CD4-positive, alpha-beta T cell treated with Interleukin-21 for 1 hour (primary cell): ENCODE data around the gene BCAS4.

Experiments used
- DNase-seq: peaks from one replicate; pipeline ENCODE4 v3.0.0-alpha.2; 2020

Gene BCAS4

DNA sequence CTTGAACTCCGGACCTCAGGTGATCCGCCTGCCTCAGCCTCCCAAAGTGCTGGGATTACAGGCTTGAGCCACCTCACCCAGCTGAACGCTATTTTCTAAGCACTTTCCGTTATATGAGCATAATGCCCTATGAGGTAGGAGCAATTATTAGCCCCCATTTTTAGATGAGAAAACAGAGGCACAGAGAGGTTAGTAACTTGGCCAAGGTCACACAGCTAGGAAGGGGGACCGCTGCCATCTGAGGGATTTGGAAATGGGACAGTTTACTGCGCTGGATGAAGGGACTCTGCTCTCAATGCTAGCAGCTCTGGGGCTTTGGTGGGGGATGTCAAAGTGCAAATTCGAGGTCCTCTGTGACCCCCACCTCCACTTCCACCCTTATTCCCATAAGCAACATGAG is 62.5 kb downstream of the BCAS4 start:
- DNase-seq: no peak

DNA sequence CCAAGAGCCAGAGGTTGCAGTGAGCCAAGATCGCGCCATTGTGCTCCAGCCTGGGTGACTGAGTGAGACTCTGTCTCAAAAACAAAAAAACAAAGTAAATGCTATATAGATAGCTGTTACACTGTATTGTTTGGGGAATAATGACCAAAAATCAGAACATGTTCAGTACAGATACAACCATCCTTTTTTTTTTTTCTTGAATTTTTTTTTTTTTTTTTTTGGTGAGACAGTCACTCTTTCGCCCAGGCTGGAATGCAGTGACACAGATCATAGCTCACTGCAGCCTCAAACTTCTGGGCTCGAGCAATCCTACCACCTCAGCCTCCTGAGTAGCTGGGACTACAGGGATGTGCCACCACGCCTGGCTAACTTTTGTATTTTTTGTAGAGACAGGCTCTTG is 63.7 kb downstream of the BCAS4 start:
- DNase-seq: no peak

DNA sequence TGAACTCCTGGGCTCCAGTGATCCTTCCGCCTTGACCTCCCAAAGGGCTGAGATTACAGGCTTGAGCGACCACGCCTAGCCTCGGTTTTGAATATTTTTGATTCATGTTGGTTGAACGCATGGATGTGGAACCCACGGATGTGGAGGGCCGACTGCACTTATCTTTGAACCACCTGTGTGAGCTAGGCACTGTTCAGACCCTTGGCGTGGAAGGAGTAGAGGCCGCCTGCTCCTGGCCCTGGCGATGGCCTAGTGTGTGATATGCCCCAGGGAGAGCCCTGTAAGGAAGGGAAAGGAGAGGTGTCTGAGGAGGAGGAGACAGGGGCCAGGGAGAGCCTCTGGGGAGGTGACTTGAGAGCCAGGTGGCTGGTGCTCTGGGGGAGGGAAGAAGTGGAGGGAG is 64.3 kb downstream of the BCAS4 start:
- no peak for DNase-seq

DNA sequence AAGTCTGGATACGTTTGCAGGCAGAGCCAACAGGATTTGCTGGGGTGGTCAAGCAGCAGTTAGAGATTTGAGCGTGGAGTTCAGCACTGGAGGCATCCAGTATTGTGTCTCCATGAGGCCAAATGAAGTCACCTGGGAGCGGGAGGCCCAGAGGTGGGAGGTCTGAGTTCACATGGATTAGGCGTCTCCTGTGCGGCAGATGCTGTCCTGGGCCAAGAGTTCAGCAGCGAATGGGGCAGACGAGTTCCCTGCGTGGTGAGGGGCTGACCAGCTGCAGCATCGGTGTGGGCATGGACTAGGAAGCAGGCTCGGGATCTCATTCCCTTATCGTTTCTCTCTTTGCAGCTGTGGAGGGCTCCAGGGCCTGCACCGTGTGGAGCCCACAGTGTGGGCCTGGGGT is 66.2 kb downstream of the BCAS4 start:
- no peak for DNase-seq

DNA sequence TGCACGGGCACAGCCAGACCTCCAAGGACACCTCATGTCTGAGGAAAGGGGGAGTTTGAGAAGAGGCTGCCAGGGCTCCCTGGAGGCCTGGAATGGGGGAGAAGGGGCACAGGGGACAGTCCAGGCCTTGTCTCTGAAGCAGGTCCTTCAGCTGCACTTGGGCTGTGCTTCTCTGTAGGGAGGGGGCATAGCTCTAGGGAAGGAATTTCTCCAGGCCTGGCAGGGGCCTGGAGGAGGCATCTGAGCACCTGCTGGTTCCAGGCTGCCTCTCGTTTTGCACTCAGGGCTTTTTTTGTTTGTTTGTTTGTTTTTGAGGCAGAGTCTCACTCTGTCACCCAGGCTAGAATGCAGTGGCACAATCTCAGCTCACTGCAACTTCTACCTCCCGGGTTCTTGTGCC is 67.7 kb downstream of the BCAS4 start:
- DNase-seq: no peak

DNA sequence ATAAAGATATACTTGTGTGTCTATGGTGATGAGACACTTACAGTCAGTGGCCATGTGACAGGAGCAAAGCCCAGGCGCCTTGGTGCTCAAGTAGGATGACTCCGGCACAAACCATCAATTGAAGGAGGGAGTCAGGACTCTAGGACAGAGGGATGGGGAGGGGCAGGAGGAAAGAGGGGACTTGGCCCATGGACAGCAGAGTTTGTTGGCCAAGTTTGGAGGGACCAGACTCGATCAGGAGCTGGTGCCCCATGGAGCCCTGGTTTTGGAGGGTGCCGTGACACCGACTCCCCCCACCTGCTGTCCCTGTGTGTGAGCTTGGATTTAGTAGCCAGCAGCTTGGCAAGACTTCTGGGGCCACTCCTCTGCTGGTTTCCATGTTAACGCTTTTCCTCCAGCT is 70.3 kb downstream of the BCAS4 start:
- no peak for DNase-seq

DNA sequence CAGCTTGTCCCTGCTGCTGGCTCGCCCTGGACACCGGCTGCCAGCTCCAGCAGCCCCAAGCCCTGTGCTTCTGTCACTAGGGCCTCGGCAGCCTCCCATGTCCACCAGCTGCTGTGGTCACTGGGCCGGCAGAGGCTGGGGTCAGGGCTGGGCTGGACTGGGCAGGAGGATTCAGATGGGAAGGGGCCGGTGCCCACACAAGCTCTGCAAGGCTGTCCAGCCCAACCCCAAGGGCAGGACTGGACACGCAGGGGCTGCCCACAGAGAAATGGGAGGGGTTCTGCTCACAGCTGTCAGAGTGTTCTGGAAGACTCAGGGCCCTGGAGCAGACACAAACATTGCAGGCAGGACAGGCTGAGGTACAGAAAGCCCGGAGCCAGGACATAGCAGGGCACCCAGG is 70.7 kb downstream of the BCAS4 start:
- DNase-seq: no peak

DNA sequence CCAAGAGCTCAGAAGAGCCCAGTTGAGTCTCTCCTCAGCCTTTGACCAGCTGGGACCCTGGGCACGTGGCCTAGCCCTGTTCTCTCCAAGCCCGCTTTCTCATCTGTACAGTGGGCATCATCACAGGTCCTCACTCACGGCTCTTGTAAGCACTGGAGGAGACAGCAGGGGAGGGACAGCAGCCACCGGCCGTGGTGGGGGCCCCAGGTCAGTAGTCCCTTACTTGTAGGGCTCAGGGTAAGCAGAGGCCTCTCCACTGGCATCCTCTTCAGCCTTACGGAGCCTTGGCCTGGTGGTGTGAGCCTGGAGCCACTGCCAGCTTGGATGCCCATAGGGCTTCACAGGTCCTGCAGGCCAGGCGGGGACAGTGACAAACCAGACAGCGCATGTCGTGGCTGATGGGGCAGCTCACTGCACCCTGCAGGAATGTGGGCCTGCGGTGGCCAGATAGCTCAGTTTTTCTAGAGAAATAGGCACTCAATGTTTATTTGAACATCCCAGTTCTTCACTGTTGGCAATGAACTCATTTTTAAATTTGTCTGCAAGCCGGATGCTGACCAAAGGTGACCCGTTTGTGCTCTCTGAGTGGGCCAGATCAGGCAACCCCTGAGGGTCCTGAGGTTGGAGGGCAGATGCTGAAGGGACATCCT is 71.3 kb downstream of the BCAS4 start:
- DNase-seq: no peak

DNA sequence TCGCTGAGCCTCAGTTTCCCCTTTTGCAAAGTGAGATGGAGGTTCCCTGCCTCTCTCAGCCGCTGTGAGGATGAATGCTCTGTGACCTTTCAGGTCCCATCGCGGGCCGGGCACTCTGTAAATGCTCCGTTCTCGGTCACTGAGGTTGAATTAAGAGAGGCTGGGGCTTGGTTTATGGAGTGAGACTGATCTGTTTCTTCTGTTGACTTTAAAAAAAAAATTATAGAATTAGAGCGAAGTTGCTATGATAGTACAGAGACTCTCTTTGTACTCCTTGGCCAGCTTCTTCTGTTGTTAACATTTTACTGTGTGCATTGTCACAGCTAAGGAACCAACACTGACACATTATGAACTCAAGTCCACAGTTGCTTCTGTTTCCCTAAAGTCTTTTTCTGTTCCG is 72.0 kb downstream of the BCAS4 start:
- DNase-seq: no peak

DNA sequence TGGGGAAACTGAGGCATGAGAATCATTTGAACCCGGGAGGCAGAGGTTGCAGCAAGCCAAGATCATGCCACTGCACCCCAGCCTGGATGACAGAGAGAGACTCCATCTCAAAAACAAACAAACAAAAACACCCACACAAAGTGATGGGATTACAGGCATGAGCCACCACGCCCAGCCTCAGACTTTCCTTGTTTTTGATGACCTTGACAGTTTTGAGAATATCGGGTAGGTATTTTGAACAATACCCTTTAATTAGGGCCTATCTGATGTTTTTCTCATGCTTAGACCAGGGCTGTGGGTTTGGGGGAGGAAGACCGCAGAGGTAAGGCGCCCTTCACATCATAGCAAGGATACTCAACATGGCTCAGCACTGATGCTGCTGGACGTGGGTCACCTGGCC is 72.9 kb downstream of the BCAS4 start:
- DNase-seq: no peak

DNA sequence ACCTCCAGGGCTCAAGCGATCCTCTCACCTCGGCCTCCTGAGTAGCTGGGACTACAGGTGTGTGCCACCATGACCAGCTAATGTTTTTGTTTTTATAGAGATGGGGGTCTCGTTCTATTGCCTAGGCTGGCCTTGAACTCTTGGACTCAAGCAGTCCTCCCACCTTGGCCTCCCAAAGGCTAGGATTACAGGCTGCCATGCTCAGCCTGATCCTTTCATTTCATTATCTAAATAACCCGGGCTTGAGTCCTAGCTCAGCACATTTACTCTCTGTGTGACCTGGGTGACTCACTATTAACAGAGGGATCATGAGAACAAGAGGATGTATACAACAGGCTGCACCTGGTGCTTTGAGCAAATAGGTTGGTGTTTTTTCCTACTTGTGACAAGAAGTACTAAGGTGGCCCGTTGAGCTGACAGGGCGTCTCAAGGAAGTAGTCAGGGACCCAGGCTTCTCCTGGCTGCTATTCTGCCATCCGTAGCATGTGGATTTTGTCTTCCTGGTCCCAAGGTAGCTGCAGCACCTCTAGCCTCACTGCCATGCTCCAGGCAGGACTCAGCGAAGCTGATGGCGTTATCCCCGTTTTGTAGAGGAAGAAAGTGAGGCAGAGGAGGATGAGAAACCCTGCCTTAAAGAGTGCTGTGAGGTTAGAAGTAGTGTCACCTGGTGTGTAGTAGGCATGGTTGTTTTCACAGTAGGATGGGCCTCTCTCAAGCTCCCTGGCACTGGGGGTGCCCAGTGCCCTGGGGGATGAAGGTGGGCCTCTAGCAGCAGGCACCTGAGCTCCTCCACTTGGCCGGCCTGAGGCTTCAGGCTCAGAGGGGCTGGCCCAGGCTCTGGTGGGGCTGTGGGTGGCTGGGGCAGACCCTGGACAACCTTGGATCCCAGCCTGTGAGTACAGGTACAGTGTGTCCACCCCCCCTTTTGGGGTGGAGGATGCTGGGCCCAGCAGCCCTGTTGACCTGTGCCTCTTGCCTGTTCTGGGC is 73.9 kb downstream of the BCAS4 start:
- DNase-seq: no peak

DNA sequence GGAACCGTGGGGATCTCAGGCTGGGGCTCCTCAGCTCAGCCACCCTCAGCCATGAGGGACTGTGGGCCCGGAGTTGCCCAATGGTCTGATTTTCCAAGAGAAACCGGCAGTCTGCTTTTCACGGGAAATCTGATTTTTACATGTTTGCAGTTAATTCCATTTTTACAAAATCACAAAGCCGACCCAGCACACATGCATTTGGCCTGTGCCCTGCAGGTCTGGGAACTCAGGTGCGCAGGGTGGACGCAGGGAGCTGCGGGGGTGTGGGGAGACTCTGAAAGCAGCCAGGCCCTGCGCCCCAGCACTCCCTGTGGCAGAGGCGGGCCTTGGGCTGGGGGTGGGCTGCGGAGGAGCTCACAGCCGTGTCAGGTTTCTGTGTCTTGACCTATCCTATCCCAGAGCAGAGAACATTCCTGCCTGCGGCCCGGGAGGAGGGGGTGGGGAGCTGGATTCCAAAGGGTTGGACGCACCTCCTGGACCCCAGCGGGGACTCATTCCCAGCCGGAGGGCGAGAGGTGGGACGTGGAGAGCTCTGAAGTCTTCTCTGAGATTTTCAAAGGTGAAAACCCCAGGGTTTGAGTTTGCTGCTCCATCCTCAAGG is 75.8 kb downstream of the BCAS4 start:
- DNase-seq: no peak

DNA sequence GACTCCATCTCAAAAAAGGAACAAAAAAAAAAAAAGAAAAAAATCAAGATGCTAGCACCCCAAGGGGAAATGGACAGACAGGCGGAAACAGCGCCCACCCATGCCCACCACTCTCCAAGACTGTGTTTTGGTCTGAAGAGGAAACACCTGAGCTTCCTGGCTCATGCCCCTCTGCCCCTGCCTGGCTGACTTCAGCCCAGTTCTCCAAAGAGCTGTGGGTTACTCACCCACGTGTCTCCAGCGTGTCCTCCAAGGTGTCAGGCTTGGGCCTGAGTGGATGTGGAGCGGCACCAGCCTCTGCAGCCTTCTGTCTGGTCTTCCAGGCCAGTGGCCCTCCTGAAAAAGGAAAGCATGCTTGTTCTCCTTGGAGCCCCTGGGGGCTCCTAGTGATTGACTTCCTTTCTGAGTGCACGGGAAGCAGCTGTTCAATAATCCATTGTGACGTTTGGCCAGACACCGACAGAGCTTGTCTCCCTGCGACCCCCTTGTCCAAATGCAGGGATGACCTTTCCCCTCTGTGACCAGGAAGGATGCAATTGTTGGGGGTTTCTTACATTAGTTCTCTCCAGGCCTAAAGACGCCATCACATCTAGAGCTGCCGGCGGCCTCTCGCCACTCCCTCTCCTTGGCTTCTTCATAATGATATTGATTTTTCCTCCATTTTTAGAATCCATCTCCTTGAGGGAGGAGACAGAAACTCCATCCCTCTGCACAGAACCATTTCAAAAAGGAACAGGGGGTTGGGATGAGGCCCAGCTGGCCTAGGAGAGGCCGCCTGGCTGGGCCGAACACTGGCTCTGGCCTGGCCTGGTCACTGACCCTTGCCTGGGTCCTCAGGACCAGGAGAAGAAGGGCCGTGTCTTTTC is 77.9 kb downstream of the BCAS4 start:
- no peak for DNase-seq

DNA sequence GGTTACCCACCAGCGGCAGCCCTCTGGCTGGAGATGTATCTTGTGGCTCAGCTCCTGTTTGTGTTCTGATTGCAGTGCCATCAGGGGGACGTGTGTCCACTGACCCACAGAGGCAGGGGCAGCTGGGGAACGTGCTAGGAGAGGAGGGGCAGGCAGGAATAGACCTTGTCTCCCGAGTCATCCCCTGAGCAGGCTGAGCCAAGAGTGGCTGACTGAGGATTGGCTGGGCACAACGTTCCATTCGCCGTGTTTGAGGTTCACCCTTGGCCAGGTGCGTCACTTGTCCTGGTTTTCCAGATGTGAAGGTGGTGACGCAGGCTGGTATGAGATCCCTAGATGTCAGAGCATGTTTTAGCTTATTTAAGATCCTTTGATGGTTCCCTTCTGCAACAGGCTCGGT is 78.7 kb downstream of the BCAS4 start:
- DNase-seq: no peak

DNA sequence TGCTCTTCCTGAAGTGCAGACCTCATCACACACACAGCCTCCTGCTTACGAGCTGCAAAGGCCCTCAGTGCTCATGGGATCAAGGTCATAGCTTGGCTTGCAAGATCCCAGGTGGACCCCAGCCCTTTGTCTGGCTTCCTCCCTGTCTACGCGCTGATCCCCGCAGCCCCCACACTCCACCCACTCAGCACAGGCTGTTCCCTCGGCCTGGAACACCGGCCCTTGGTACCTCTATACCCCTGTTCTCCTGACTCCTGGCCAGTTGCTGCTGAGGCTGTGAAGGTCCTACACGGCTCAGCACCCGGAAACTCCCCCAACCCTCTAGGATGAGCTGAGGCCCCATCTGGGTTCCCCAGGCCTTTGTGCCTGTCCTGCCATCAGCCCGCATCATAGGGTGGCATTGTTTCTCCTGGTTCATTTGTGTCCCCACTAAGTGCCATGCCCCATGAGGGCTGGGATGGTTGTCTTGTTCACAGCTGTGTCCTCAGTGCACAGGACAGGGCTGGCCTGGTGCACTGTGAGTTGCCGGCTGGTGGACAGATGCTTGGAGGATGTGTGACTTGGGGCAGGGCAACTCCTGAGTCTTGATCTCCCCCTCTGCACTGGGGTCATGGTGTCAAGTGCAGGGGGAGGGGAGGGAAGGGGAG is 79.4 kb downstream of the BCAS4 start:
- no peak for DNase-seq

DNA sequence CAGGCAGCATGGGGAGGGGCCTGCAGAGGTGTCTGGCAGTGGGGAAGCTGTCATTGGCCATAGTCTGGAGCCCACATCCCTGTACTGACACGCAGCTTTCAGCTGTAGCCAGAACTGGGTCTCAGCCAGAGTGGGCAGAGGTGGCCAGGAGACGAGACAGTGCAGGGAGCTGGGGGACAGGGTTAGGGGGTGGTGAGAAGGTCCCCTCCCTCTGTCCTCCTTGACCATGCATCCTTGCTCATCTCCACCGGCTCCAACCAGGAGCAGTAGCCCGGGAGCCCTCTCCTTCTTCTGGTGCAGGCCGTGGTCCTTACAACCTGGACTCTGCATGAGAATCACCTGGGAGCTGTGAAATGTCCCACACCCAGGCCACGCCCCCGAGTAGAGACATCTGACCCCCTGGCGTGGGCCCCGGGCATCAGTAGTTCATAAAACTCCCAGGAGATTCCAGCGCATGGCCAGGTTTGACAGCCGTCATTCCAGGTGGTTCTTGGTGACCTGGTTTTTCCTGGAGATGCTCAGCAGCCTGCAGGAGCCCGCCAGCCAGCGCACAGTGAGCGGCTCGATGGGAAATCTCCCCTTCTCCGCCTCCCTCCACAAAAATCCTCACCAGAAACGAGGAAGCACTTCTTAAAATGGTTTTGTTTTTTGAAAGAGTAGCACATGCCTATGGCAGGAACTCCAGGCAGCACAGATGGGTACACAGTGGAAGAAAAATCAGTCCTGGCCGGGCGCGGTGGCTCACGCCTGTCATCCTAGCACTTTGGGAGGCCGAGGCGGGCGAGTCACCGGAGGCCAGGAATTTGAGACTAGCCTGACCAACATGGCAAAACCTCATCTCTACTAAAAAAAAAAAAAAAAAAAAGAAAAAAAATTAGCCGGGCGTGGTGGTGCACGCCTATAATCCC is 80.2 kb downstream of the BCAS4 start:
- DNase-seq: no peak

DNA sequence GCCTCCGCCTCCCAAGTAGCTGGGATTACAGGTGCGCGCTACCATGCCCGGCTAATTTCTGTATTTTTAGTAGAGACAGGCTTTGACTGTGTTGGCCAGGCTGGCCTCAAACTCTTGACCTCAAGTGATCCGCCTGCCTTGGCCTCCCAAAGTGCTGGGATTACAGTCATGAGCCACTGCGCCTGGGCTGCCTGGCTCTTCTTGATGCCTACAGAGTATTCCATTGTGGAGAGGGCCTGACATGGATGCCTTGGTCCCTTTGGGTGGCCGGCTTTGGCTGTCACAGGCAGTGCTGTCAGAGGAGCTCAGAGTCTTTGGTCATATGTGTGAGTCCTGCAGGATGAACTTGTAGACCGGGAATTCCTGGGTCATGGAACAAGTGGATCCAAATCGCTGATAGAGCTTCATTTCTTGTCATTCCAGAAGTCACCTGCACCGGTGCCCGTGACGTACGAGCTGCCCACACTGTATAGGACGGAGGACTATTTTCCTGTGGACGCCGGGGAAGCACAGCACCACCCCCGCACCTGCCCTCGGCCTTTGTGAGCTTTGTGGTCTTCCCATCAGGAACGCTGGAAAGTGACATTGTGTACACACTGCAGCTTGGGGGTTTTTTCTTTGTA is 81.3 kb downstream of the BCAS4 start:
- DNase-seq: no peak

DNA sequence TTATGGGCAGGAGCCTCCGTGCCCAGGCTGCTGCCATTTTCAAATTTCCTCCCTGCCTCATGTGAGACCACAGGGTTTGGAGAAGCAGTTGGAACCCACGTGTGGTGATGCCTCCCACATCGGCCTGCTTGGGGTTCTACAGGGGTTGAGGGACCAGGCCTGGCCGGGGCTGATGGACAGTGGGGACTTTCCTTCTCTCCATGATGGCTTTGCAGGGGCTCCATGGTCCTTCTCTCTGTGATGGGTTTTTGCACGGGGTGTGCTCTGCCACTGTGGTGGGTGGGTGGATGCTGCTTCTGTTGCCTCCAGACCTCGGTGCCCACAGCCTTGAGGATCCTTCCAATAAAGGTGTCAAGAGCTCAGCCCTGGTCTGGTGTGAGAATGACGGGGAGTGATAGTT is 82.0 kb downstream of the BCAS4 start:
- no peak for DNase-seq

DNA sequence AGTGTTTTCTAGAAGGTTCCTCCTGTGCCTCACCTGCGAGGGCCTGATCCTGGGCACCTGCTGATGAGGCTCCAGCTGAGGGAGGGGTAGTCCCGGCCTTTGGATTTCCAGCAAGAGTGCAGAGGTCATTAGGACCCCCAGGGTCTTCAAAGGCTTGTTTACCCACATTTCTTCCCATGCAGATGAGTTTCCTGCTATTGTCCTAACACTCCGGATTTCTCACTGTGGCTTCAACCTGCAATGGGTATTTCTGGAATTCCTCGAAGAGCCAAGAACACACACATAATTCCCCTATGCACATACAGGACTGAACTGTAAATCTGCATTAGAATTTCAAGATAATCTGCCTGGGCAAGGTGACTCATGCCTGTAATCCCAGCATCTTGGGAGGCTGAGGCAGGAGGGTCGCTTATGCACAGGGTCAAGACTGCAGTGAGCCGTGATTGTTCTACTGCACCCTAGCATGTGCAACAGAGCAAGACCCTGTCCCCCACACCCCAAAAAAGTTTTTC is 82.4 kb downstream of the BCAS4 start:
- DNase-seq: no peak

DNA sequence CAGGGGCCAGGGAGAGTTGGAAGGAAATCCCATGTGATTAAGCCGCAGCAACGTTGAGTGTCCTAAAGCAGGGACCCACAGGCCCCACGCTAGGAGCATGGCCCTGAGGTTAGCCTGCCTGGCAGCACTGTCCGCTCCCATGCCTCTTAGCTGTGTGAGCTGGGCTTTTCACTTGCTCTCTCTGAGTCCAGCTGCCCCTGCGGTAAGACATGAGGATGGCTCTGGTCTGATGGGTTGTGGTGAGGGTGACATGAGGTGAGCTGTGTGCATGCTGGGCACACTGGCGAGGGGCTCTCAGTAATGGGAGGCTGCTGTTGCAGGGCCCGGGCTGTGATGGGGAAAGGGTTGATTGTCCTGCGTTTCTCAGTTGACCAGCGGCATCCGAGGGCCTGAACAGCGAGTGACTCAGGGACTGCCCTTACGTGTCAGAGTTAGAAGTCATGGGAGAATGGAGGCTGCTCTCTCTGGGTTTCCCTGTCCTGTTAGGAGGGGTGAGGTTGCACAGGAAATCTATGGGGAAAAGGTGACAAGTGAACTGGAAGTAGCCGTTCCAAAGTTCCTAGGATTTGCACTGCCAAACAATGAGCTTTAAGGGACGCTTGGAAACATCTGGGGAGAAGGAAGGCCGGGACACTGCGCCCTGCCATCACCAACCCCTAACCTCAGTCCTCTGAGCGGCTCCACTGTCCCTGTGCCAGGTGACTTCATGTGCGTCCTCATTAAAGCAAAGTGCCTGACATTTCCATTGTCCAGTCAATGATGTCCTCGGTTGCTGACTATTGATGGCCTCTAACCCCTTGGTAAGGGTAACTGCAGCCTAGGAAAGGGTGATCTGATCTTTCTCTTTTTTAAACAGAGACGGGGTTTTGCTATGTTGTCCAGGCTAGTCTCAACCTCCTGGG is 85.0 kb downstream of the BCAS4 start:
- no peak for DNase-seq
